Measurements from ENCODE around the gene XIAP.
"Not testable (repeated sequence)": the region's sequence is repeated elsewhere in the genome, so short reads cannot be mapped to it uniquely, and the experiment has no call there.

The XIAP gene

DNA sequence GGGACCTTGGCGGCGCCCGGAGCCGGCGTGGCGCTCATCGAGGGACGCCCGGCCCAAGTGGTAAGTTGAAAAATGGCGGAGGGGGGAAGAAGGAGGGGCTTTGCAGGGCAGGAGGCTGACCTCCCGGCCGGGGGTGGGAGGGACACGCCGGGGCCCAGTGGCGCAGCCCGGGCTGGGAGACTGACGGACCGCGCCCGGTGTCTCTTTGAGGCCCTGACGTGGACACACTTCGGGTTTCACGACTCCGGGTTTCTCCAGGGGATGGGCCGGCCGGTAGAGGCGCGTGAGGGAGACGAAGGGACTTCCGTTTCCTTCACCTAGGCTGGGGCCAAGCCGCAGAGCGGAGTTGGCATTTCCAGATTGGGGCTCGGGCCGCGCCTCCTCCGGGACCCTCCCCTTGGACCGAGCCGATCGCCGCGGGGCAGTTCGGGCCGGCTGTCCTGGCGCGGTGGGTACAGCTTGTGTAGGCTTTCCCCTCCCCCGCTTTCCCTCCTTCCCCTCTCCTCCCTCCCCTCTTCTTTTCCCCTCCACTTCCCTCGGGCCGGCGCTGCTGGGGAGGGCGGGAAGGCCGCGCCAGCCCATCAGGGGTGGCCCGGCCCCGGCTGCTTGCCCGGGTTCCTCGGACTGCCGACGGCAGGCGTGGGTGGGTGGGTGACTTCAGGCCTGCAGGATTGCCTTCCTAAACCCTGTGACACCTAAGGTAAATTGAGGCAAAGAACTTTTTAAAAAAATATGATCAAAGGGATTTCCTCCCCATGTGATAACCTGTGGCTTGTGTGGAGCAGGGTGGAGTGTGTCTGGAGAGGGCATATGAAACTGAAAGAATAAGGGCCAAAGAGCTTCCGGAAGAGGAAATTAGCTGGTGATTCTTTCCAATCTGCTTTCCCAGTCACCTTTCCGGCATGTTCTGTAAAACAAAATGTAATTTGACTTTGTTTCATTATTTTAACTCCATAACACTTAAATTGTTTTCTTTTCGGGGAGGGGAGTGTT lies at the start of gene XIAP:
XIAP (plus strand) TSS at position 208 of the 993 bp plus-strand sequence. CDS start 25,610 bp downstream, outside the sequence.
- DNase-seq: peak; percentile 57

DNA sequence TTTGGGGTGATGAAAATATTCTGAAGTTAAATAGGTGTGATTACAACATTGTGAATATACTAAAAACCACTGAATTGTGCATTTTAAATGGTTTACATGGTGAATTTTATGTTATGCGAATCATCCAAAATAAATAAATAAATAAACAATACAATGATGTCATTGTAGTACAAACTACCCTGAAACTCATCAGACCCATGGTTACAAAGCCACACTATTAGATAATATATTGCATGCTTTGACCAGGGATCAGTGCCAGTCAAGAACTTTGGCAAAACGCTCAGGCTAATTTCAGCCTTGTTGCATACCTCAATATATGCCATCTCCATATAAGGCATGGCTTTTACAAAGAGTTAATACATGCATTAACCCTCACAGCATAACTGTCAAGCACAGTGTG lies 45.5 kb upstream of the XIAP start:
- no peak for DNase-seq

DNA sequence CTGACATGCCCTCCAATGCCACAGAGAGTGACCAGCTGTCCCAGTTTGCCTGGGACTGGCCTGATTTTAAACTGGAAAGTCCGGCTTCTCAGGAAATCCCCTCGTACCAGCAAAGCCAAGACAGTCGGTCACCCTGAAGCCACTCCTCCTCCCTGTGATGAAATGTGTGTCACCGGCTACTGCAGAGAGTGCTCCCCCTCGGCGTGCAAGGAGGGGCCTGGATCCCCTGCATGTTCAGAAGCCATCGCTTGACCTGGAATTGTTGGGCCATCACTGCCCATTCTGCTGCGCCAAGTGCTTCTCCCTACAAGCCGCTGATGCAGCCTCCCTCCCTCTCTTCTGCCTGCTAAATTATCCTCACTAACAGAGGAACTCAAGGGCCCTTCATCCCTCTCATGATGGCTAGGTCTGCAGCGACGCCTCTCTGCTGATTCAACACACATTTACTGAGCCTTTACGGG lies 44.9 kb upstream of the XIAP start:
- DNase-seq: not testable (repeated sequence)

DNA sequence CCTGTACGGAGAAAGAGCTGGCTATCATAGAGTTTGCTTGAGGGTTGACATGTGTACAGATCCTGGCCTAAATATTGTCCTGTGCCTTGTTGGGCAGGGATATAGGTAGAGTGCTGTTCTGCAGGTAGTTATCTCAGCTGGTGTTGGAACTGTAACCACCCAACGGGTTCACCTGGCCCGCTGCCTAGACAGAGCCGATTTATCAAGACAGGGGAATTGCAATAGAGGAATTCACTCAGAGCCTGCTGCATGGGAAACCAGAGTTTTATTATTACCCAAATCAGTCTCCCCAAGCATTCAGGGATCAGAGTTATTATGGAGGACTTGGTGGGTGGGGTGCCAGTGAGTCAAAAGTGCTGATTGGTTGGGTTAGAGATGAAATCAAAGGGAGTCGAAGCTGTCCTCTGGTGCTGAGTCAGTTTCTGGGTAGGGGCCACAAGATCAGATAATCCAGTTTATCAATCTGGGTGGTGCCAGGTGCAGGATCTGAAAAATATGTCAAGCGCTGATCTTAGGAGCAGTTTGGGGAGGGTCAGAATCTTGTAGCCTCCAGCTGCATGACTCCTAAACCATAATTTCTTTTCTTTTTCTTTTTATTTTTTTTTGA lies 42.5 kb upstream of the XIAP start:
- DNase-seq: no peak

DNA sequence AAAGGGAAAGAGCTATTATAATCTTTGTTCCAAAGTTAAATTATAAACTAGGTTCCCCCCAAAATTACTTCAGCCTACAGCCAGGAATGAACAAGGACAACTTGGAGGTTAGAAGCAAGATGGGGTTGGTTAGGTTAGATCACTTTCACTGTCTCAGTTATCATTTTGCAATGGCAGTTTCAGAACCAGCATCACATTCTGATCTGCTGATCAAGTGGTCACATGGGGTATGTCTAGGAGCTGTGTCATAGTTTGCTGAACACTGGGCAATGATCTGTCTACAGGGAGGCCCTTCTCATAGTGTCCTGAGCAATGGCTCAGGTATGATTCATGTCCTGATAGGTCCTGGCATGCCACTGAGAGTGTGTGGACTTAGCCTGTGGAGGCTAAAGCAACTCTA lies 41.6 kb upstream of the XIAP start:
- no peak for DNase-seq

DNA sequence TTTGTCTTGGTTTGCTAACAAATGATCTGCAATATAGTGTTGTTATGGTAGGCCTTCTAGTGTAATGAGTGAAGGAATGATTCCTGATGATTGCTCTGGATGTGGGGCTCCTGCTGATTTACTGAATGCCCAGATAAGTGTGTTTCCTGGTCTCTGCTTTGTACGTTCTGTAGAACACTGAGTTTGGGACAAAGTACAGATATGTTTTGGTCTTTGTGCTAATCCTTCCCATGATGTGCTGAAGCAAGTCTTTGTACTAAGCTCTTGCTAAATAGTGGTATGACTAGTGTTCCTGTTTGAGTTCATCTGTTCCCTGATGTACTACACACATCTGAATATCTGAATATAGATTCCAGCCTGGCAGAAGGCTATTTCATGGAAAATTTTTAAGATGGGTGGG lies 36.9 kb upstream of the XIAP start:
- DNase-seq: no peak

DNA sequence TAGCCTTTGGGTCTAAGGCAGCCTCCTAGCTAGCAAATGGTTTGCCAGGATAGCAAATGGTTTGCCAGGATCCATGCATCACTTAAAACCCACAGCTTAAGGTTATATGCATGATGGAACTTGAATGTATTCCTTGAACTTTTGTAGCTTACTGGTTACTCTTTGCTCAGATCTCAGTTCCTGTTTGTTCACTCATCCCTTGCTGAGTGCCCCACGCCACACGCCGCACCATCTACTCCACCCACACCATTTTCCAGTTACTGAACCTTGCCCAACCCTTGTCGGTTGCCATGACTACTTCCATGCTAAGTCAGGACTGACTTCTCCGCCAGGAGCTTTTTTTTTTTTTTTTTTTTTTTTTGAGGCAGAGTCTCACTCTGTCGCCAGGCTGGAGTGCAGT lies 29.5 kb upstream of the XIAP start:
- DNase-seq: no peak

DNA sequence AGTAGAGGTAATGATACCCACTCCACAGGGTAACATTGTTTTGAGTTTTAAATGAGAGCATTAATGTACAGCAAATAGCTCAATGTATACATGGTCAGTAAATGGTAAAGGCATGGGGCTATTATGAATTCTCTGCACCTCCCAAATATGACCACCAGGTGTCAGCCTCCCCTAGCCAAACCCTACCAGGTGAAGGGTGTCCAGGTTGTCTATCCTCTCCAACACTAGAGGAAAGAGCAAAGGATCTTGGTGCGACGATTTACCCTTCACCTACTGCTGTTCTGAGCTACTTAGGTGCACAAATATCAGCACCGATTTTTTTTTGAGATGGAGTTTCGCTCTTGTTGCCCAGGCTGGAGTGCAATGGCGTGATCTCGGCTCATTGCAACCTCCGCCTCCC lies 26.5 kb upstream of the XIAP start:
- DNase-seq: peak; percentile 2

DNA sequence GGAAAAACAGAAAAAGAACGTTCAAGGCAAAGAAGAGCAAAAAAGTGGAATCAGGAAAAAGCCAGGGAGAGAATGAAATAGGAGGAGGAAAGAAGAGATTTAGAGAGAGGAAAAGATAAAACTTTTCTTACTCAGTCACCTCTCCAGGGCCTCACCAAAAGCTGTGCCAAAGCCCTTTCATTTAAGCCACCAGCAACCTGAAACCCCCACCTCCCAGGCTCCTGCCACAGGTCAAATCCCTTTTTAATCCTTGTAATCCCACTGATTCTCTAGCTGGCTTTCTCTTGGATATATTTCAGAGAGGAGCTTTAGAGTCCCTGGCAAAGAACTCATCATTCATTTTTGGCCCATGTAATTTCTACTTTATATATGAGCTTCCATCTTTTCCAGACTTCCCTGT lies 25.7 kb upstream of the XIAP start:
- DNase-seq: no peak

DNA sequence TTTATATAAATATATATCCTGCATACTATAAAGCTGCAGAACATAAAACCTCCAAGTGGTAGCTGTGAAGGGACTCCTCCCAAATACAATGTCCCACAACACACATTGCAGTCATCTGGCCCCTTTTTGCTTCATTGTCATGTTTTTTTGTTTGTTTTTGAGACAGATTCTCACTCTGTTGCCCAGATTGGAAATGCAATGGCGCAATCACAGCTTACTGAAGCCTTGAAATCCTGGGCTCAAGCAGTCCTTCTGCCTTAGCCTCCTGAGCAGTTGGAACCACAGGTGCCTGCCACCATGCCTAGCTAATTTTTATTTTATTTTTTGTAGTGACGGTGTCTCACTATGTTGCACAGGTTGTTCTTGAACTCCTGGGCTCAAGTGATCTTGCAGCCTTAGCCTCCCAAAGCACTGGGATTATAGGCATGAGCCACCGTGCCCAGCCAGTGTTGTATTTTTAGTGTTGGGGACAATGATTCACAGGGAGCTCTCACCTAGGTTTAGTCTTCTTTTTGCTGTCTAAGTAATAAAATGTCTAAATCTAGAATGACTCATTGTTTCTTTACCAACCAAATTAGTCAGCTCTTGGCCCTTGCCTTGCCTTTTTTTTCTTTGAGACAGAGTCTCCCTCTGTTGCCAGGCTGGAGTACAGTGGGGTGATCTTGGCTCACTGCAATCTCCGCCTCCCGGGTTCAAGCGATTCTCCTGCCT lies 24.0 kb upstream of the XIAP start:
- DNase-seq: no peak

DNA sequence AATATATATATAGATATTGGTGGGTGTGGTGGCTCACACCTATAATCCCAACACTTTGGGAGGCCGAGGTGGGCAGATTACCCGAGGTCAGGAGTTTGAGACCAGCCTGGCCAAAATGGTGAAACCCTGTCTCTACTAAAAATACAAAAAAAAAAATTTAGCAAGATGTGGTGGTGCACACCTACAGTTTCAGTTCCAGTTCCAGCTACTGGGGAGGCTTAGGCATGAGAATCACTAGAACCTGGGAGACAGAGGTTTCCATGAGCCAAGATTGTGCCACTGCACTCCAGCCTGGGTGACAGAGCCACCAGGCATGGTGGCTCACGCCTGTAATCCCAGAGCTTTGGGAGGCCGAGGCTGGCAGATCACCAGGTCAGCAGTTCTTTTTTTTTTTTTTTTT lies 14.7 kb upstream of the XIAP start:
- DNase-seq: not testable (repeated sequence)

DNA sequence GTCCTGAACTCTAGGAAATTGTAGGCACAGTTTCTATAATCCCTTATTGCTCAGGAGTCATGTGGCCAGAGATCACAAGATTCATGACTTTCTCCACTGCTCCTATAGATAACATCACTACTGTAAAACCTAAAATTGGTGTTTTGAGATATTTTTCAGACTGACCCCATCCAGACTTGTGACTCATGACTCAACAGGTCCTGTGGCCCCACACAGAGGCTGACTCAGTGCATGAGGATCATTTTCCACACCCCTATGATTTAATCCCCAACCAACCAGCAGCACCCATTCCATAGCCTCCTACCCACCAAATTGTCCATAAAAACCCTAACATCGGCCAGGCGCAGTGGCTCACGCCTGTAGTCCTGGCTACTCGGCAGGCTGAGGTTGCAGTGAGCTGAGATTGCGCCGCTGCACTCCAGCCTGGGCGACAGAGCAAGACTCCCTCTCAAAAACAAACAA lies 13.2 kb upstream of the XIAP start:
- DNase-seq: no peak

DNA sequence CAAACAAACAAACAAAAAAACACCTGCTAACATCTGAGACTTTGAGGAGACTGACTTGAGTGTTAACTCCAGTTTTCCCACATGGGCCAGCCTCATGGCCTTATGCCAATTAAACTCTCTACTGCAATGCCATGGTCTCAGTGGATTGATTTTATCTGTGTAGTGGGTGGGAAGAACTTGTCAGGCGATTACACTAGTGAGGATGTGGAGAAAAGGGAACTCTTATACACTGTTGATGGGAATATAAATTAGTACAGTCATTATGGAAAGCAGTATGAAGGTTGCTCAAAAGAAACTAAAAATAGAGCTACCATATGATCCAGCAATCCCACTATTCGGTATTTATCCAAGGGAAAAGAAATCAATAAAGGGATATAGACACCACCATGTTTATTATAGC lies 12.8 kb upstream of the XIAP start:
- DNase-seq: no peak

DNA sequence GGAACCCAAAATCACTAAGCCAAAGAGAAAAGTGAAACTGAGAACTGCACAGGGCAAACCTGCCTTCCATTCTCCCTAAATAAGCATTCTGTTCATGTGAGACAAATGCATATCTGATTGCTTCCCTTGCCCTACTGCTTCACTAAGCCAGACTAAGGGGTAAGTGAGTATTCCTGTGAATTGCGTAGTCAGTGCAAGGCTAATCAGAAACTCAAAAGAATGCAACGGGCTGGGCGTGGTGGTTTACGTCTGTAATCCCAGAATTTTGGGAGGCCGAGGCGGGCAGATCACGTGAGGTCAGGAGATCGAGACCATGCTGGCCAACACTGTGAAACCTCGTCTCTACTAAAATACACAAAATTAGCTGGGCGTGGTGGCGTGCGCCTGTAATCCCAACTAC lies 10.8 kb upstream of the XIAP start:
- no peak for DNase-seq

DNA sequence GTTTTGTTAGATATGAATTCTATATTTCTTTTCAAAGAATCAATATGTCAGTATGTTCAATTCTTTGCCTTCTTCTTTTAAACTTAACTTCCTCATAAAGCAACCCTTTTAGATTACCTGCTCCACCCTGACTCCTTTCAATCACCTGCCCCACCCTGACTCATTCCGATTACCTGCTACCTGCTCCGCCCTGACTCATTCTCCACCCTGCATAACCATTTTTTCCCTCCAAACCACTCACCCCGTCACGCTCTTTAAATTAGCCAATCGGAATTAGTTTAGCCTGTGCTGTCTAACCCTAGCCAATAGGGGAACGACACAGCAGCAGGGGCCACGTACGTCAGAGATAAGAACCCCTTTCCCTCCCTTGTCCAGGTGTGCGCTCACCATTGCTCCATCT lies 9.9 kb upstream of the XIAP start:
- not testable (repeated sequence) for DNase-seq

DNA sequence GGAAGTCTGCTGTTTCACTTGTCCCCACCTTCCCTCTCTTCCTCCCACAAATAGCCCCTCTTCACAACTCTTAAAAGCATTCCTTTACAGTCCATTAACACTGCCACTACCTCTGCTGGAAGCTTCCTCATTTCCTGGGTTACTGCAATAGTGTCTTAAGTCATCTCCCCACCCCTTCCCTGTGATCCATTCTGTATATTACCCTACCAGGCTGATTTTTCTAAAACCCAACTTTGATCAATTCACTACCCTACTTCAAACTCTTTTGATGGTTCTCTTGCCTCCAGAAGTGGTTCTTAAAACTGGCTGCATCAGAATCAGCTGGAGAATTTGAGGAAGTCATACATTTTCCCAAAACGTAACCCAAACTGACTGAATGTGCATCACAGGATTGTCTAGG lies 8.8 kb upstream of the XIAP start:
- DNase-seq: no peak

DNA sequence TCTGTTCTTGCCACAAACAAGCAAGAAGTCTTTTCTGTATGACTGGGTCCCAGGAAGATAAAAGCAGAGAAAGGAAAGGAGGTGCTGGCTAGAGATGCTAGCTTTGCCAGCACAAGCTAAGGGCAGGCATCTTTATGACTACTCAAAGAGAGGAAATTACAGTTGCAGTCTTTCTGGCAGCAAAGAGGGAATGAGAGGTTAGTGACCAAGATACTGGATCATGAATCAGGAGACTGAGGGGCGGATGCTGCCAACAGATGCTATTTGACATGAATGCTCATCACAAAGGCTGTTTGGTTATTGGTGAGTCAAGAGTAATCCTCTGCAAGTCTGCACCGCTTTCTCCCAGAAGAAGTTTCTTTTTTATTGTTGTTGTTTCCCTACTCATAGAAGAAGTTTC lies 5.5 kb upstream of the XIAP start:
- DNase-seq: no peak

DNA sequence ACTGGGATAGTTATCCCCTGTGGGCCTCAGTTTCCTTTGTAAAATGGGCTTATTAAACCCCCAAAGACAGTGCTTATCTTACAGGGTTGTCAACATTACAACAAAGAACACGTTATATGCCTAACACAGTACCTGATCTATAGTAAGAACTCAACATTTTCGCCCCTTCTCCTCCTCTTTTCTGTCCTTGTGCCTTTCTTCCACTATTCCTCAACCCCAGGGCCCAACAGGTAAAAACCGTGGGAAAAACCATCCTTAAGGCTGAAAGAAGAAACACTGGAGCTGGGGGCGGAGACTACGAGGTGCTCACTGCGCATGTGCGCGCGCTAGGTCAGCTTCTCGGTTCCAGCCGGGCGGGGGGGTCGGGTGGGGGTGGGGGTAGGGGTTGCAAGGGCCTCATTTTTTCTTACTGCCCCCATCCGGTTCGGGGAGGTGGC lies 426 bp upstream of the XIAP start:
- DNase-seq: peak; percentile 57

DNA sequence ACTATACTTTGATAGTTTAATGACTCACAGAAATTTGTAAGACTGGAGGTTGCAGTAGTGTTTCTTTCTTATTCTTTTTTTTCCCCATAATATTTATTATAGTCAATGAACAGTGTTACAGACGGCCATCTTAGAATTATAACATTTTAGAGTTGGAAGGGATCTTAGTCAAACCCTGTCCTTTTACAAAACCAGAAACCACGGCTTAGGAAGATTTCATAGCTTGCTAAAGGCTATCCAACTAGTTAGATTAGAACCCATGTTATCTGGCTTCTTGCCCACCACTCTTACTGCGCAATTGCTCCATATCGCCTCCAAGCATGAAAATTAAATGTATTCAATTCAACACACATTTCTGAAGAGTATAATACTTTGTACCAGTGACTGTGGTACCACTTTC lies 1.1 kb downstream of the XIAP start:
- DNase-seq: no peak

DNA sequence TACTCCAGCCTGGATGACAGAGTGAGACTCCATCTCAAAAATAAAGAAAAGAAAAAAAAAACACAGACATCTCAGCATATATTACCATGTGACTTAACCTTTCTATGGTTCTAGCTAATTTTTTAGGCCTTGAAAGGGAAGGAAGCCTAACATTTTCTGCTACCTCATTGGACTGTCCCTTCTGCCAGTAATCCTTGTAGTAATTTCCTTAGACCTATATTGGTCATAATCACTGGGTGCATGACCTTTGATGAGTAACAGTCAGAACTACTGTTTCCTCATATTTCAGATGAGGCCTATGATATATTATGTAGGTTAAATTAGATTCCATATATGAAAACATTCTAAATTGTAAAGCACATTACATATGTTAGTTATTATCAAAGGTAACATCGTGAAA lies 9.6 kb downstream of the XIAP start:
- DNase-seq: no peak

DNA sequence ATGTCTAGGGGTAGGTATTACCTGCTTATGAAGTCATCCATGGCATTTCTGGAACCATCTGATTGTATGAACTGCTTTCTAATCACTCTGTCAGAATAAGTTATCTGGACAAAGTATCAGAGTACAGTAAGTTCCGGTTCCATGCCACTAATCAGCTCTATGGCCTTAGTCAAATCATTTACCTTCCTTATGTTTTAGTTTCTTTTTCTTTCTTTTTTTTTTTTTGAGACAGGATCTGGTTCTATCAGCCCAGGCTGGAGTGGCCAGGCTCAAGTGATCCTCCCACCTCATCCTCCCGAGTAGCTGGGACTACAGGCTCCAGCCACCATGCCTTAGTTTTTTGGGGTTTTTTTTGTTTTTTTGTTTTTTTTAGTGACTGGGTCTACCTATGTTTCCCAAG lies 11.5 kb downstream of the XIAP start:
- DNase-seq: no peak

DNA sequence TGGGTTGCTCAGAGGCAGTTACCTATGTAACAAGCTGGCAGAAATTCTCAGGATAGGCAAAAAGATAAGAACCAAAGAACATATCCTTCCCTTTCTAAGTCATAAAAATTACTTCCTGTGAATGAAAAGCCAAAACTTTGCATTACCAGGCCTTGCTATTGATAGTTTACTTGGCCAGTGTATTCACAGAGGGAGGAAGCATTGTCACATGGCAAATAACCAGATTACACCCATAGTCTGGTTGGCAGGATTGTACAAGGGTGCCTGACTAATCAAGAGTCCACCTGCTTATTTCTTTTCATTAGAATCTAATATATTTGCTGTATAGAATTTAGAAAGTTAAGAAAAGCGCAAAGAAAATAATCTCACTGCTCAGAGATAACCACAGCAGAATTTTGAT lies 14.1 kb downstream of the XIAP start:
- no peak for DNase-seq

DNA sequence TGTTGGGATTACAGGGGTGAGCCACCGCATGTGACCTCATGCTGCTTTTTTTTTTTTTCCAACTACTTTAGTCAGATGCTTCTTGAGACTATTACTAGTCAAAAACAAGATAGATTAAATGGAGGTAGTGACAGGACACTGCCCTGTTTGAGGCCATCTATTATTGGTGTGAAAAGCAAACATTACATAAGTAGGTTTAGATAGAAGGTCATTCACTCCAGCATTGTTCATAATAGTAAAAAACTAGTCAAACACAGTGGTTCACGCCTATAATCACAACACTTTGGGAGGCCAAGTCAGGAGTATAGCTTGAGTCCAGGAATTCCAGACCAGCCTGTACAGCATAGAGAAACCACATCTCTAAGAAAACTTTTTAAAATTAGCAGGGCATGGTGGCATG lies 16.3 kb downstream of the XIAP start:
- no peak for DNase-seq

DNA sequence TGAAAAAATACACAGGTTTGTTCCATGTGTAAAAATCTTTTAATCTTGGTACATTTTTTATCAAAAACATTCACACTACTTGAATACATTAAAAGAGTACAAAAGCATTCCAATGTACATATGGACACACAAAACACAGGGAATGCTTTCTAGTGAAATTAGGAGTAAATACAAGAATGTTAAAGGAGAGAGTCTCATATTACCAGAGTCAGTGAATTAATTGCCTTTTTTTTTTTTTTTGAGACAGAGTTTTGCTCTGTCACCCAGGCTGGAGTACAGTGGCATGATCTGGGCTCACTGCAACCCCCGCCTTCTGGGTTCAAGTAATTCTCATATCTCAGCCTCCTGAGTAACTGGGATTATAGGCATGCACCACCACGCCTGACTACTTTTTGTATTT lies 17.0 kb downstream of the XIAP start:
- no peak for DNase-seq
